Measurements from ENCODE around the gene PSMB5.
A peak's percentile ranks its signal among the peaks of the same experiment; 100 is the strongest.

PSMB5 gene

DNA sequence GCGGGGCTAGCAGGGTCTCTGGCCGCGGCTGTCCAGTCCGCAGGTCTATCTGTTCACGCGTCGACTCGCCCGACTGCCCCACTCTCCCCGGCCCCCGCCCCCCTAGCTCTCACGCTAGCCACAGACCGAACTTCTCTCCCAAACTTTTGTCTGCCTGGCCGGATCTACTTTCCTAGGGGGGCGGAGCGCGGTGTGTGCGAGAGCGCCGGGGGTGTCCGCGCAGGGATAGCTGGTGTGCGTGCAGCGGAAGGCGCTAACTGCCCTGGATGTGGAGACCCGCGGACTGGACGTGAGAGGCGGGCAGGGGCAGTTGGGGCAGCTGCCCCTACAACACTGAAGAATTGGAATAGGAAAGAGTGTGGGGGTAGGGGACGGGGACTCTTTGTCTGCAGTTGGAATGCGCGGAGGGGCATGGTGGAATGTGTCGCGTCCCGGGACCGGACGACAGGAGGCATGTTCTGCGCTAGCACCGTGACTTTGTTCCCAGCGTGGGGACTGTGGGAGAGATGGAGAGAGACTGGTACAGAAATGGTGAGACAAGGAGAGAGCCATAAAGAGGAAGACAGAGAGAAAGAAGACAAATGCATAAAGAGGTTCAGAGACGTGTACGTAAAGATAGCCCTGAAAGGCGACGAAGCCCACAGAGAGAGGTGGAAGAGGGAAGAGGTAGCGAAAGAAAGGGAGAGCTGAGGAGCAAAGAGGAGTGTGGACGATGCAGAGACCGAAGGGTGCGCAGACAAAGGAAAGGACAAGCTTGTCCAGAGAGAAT is 52.0 kb downstream of the PSMB5 start, which contains the start of gene AJUBA (continued):
- TF ChIP-seq ZBTB44 (tag by site-specific recombination; IDR thresholded peaks at IDR 0.05) (no peak), ZNF24 (tag by site-specific recombination; IDR thresholded peaks at IDR 0.05) (peak; percentile 97), ZNF610 (tag by site-specific recombination; IDR thresholded peaks at IDR 0.05; ENCODE audit: borderline replicate concordance) (peak; percentile 95), KLF8 (tag by site-specific recombination; IDR thresholded peaks at IDR 0.05) (peak; percentile 99), ZNF654 (tag by site-specific recombination; IDR thresholded peaks at IDR 0.05; ENCODE audit: low read depth) (0 out of 2 replicates have a peak, but pooled peaks have one; percentile 6), ZNF416 (tag by site-specific recombination; IDR thresholded peaks at IDR 0.05) (no peak), ZNF658 (tag by site-specific recombination; IDR thresholded peaks at IDR 0.05) (no peak), ZNF76 (tag by site-specific recombination; IDR thresholded peaks at IDR 0.05; ENCODE audit: borderline replicate concordance, low read depth) (peak; percentile 92), ZNF529 (tag by site-specific recombination; IDR thresholded peaks at IDR 0.05; ENCODE audit: insufficient replicate concordance) (no peak), INSM2 (tag by site-specific recombination; IDR thresholded peaks at IDR 0.05) (peak; percentile 99), ZNF449 (tag by site-specific recombination; IDR thresholded peaks at IDR 0.05) (peak; percentile 68; the same call in 1 of the 2 replicates), ZNF37A (tag by site-specific recombination; IDR thresholded peaks at IDR 0.05) (no peak), ZBTB1 (tag by site-specific recombination; IDR thresholded peaks at IDR 0.05) (peak; percentile 78; the same call in 1 of the 2 replicates), ZNF423 (tag by site-specific recombination; IDR thresholded peaks at IDR 0.05) (peak; percentile 72; the same call in 1 of the 2 replicates), ZNF146 (tag by site-specific recombination; IDR thresholded peaks at IDR 0.05) (peak; percentile 96), OSR2 (tag by site-specific recombination; IDR thresholded peaks at IDR 0.05) (peak; percentile 61), ZNF777 (tag by site-specific recombination; IDR thresholded peaks at IDR 0.05; ENCODE audit: borderline replicate concordance) (peak; percentile 99), ZNF26 (tag by site-specific recombination; IDR thresholded peaks at IDR 0.05) (no peak), ZNF19 (tag by site-specific recombination; IDR thresholded peaks at IDR 0.05; ENCODE audit: low read depth) (0 out of 2 replicates have a peak, but pooled peaks have one; percentile 29), ZNF184 (tag by site-specific recombination; IDR thresholded peaks at IDR 0.05) (no peak), ELK4 (IDR thresholded peaks at IDR 0.05; ENCODE audit: borderline replicate concordance, low read depth, low read length) (no peak), ZNF302 (tag by site-specific recombination; IDR thresholded peaks at IDR 0.05; ENCODE audit: low read depth) (no peak), ZNF202 (tag by site-specific recombination; IDR thresholded peaks at IDR 0.05; ENCODE audit: borderline replicate concordance) (no peak), ZNF670 (tag by site-specific recombination; IDR thresholded peaks at IDR 0.05; ENCODE audit: low read depth) (no peak)
- TF ChIP-seq, protein P1, sequence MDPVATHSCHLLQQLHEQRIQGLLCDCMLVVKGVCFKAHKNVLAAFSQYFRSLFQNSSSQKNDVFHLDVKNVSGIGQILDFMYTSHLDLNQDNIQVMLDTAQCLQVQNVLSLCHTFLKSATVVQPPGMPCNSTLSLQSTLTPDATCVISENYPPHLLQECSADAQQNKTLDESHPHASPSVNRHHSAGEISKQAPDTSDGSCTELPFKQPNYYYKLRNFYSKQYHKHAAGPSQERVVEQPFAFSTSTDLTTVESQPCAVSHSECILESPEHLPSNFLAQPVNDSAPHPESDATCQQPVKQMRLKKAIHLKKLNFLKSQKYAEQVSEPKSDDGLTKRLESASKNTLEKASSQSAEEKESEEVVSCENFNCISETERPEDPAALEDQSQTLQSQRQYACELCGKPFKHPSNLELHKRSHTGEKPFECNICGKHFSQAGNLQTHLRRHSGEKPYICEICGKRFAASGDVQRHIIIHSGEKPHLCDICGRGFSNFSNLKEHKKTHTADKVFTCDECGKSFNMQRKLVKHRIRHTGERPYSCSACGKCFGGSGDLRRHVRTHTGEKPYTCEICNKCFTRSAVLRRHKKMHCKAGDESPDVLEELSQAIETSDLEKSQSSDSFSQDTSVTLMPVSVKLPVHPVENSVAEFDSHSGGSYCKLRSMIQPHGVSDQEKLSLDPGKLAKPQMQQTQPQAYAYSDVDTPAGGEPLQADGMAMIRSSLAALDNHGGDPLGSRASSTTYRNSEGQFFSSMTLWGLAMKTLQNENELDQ (tag by site-specific recombination; IDR thresholded peaks at IDR 0.05; ENCODE audit: low read depth): 0 out of 2 replicates have a peak, but pooled peaks have one; percentile 38
- TF ChIP-seq, protein P2, sequence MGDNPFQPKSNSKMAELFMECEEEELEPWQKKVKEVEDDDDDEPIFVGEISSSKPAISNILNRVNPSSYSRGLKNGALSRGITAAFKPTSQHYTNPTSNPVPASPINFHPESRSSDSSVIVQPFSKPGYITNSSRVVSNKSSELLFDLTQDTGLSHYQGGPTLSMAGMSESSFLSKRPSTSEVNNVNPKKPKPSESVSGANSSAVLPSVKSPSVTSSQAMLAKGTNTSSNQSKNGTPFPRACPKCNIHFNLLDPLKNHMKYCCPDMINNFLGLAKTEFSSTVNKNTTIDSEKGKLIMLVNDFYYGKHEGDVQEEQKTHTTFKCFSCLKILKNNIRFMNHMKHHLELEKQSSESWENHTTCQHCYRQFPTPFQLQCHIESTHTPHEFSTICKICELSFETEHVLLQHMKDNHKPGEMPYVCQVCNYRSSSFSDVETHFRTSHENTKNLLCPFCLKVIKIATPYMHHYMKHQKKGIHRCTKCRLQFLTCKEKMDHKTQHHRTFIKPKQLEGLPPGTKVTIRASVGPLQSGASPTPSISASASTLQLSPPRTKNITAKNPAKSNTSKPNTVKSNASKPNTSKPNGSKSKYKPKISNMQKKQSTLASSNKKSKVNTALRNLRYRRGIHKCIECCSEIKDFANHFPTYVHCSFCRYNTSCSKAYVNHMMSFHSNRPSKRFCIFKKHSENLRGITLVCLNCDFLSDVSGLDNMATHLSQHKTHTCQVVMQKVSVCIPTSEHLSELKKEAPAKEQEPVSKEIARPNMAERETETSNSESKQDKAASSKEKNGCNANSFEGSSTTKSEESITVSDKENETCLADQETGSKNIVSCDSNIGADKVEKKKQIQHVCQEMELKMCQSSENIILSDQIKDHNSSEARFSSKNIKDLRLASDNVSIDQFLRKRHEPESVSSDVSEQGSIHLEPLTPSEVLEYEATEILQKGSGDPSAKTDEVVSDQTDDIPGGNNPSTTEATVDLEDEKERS (tag by site-specific recombination; IDR thresholded peaks at IDR 0.05): no peak

Measured in HEK293 (cell line).